ENCODE data around the gene KMT2B. TPM values are rescaled to one million over a fixed set of nuclear protein-coding genes. Genes with fewer than 3 reads are reported as not detected.
A peak's percentile ranks its signal among the peaks of the same experiment; 100 is the strongest.

KMT2B gene
- total RNA-seq, 1 experiment from 2014 or later: 21.4 TPM

DNA sequence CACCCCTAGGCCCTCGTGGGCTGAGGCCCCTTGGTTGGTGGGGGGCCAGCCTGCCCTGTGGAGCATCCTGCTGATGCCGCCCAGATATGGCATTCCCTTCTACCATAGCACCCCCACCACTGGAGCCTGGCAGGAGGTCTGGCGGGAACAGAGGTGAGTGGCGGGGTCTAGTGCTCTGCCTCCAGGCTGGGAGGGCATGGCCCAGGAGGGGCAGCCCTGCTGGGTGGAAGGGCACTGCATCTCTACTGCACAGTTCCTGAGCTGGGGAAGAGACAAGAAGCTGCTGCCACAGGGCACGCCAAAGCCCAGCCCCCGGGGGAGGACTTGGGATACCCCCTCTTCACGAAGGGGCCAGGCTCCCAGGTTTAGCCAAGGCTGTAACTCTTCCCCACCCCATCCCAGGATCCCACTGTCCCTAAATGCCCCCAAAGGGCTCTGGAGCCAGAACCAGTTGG is 2.4 kb upstream of the KMT2B start:
- H3K4me3 ChIP-seq (ENCODE audit: low read length): peak overlapping the region; percentile 88; the same call in 1 of the 2 replicates
- H3K9me3 ChIP-seq (ENCODE audit: low read length): no peaks in the 10 kb centered on the region
- H3K36me3 ChIP-seq (ENCODE audit: insufficient read depth, low read length): peaks cover 8% of the 10 kb centered on the region
- peaks cover 32% of the 10 kb centered on the region for H3K4me1 ChIP-seq (ENCODE audit: low read length)
- no peak overlapping the region for H3K27ac ChIP-seq (ENCODE audit: low read length)
- peaks cover 26% of the 10 kb centered on the region; the same call in 1 of the 2 replicates for H4K20me1 ChIP-seq (ENCODE audit: insufficient read depth, low read depth, low read length)
- H3K27me3 ChIP-seq (ENCODE audit: low read length): no peaks in the 10 kb centered on the region
- no peak overlapping the region for H2AFZ ChIP-seq (ENCODE audit: low read length)
- peaks cover 22% of the 10 kb centered on the region for H3K79me2 ChIP-seq (ENCODE audit: low read length)
- H3K4me2 ChIP-seq (ENCODE audit: low read depth, low read length, poor library complexity, severe bottlenecking): peak overlapping the region; percentile 85
- H3K9me2 ChIP-seq (replicated peaks; ENCODE audit: insufficient read depth, low read length): no peaks in the 10 kb centered on the region
- H3K9ac ChIP-seq (ENCODE audit: low read length): peak overlapping the region; percentile 87
- DNase-seq: no peak

DNA sequence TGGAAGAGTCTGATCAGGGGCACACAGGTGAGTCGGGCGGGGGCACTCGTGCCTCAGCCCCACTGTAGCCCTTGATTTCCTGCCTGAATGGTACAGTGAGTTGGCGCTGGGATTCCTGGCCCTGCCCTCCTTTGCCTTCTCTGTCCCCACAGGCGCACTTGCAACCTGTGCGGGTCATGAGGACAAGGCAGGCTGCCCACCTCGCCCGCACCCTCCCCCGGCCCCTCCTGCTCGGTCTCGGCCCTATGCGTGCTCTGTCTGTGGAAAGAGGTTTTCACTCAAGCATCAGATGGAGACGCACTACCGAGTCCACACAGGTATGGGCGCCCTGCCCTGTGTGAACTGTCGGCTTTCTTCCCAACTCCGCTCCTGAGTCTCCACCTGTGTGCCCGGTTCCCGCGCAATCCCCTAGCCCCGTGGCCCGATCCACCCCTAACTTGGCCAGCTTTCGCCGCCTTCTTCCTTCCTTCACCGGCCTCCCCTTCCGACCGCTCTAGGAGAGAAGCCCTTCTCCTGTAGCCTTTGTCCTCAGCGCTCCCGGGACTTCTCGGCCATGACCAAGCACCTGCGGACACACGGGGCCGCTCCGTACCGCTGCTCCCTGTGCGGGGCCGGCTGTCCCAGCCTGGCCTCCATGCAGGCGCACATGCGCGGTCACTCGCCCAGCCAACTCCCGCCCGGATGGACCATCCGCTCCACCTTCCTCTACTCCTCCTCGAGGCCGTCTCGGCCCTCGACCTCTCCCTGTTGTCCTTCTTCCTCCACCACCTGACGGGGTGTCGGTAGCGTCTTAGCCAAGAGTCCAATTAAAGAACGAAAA is 1.6 kb upstream of the KMT2B start:
- Histone ChIP-seq H3K79me2 (ENCODE audit: low read length) (peaks cover 22% of the 10 kb centered on the region), H3K4me3 (ENCODE audit: low read length) (peak overlapping the region; percentile 88), H3K9ac (ENCODE audit: low read length) (peak overlapping the region; percentile 87), H3K9me2 (replicated peaks; ENCODE audit: insufficient read depth, low read length) (no peaks in the 10 kb centered on the region), H2AFZ (ENCODE audit: low read length) (peak overlapping the region; percentile 75), H3K9me3 (ENCODE audit: low read length) (no peaks in the 10 kb centered on the region), H3K4me1 (ENCODE audit: low read length) (peaks cover 28% of the 10 kb centered on the region), H3K27ac (ENCODE audit: low read length) (peak overlapping the region; percentile 47), H4K20me1 (ENCODE audit: insufficient read depth, low read depth, low read length) (peaks cover 26% of the 10 kb centered on the region; the same call in 1 of the 2 replicates), H3K27me3 (ENCODE audit: low read length) (no peaks in the 10 kb centered on the region), H3K4me2 (ENCODE audit: low read depth, low read length, poor library complexity, severe bottlenecking) (peak overlapping the region; percentile 85), H3K36me3 (ENCODE audit: insufficient read depth, low read length) (peaks cover 8% of the 10 kb centered on the region)
- DNase-seq: peak; percentile 54

- Histone ChIP-seq H3K79me2 (ENCODE audit: low read length) (peaks cover 22% of the 10 kb centered on the region), H3K36me3 (ENCODE audit: insufficient read depth, low read length) (peaks cover 11% of the 10 kb centered on the region), H3K4me2 (ENCODE audit: low read depth, low read length, poor library complexity, severe bottlenecking) (peak overlapping the region; percentile 85), H3K9ac (ENCODE audit: low read length) (peak overlapping the region; percentile 87), H3K4me1 (ENCODE audit: low read length) (peaks cover 24% of the 10 kb centered on the region), H4K20me1 (ENCODE audit: insufficient read depth, low read depth, low read length) (peaks cover 26% of the 10 kb centered on the region; the same call in 1 of the 2 replicates), H3K27ac (ENCODE audit: low read length) (peak overlapping the region; percentile 47), H2AFZ (ENCODE audit: low read length) (peak overlapping the region; percentile 75), H3K27me3 (ENCODE audit: low read length) (no peaks in the 10 kb centered on the region), H3K9me3 (ENCODE audit: low read length) (no peaks in the 10 kb centered on the region), H3K9me2 (replicated peaks; ENCODE audit: insufficient read depth, low read length) (no peaks in the 10 kb centered on the region), H3K4me3 (ENCODE audit: low read length) (peak overlapping the region; percentile 88)
- DNase-seq: peak; percentile 98
These were observed 770 bp upstream of the KMT2B start for GRCh38 chr19:35716801-35717664.

DNA sequence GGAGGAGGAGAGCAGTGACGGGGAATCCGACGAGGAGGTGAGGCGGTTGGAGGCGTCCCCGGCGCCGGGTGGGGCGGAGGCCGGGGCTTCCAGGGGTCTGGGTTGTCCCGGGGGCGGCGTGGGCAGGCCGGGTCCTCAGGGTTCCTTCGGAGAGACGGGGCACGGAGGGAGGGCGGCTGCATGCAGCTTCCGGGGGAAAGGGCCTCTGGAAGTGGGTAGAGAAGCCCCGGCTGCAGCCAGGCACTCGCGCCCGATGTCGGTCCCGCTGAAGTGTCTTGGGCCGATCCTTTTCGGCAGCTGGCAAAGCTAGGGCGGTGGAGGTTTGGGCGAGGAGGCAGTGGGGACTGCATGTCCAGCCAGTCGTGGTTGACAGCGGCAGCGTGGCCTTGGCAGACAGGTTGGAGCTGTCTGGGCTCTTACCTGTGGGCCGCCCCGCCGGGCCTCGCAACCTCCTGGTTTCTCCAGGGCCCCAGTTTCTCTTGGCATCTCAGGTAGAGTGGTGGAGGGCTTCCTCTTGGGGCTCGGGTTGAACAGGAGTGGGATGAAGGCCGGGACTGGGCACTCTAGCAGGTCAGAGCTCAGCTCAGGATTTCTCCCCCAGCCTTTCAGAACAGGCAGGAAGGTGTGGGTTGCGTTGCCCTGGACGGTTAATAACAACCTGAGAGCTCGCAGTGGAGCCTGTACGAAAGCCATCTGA is 690 bp downstream of the KMT2B start:
- H3K9ac ChIP-seq (ENCODE audit: low read length): peak overlapping the region; percentile 97
- no peak overlapping the region for H2AFZ ChIP-seq (ENCODE audit: low read length)
- no peaks in the 10 kb centered on the region for H3K9me3 ChIP-seq (ENCODE audit: low read length)
- no peaks in the 10 kb centered on the region for H3K27me3 ChIP-seq (ENCODE audit: low read length)
- peak overlapping the region; percentile 79 for H3K4me2 ChIP-seq (ENCODE audit: low read depth, low read length, poor library complexity, severe bottlenecking)
- H3K4me3 ChIP-seq (ENCODE audit: low read length): peak overlapping the region; percentile 81
- peak; percentile 78 for DNase-seq
- no peaks in the 10 kb centered on the region for H3K9me2 ChIP-seq (replicated peaks; ENCODE audit: insufficient read depth, low read length)
- H3K36me3 ChIP-seq (ENCODE audit: insufficient read depth, low read length): peaks cover 11% of the 10 kb centered on the region
- peaks cover 22% of the 10 kb centered on the region for H3K79me2 ChIP-seq (ENCODE audit: low read length)
- H4K20me1 ChIP-seq (ENCODE audit: insufficient read depth, low read depth, low read length): peaks cover 21% of the 10 kb centered on the region; the same call in 1 of the 2 replicates
- H3K4me1 ChIP-seq (ENCODE audit: low read length): peaks cover 24% of the 10 kb centered on the region
- H3K27ac ChIP-seq (ENCODE audit: low read length): peak overlapping the region; percentile 60

DNA sequence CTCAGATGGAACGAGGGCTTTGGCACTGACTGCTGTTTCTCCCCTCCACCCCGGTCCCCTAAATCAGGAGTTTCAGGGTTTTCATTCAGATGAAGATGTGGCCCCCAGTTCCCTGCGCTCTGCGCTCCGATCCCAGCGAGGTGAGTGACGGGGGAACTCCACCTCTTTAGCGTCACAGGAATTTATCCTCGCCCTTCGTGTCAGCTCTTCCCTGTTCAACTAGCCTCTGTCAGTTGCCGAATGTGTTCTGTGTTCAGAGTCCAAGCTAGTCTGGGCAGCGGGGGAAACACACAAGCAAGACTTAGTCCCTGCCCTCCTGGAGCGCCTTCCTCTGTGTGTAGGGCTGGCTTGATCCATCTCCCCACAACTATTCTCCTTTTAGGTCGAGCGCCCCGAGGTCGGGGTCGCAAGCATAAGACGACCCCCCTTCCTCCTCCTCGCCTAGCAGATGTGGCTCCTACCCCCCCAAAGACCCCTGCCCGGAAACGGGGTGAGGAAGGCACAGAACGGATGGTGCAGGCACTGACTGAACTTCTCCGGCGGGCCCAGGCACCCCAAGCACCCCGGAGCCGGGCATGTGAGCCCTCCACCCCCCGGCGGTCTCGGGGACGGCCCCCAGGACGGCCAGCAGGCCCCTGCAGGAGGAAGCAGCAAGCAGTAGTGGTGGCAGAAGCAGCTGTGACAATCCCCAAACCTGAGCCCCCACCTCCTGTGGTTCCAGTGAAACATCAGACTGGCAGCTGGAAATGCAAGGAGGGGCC is 1.8 kb downstream of the KMT2B start:
- H3K9me2 ChIP-seq (replicated peaks; ENCODE audit: insufficient read depth, low read length): no peaks in the 10 kb centered on the region
- no peaks in the 10 kb centered on the region for H3K9me3 ChIP-seq (ENCODE audit: low read length)
- peaks cover 11% of the 10 kb centered on the region for H3K36me3 ChIP-seq (ENCODE audit: insufficient read depth, low read length)
- no peak for DNase-seq
- no peaks in the 10 kb centered on the region for H3K27me3 ChIP-seq (ENCODE audit: low read length)
- H3K79me2 ChIP-seq (ENCODE audit: low read length): peaks cover 22% of the 10 kb centered on the region
- H3K4me3 ChIP-seq (ENCODE audit: low read length): peak overlapping the region; percentile 81
- H3K27ac ChIP-seq (ENCODE audit: low read length): no peak overlapping the region
- H3K4me1 ChIP-seq (ENCODE audit: low read length): peaks cover 24% of the 10 kb centered on the region
- peak overlapping the region; percentile 97 for H3K9ac ChIP-seq (ENCODE audit: low read length)
- no peak overlapping the region for H2AFZ ChIP-seq (ENCODE audit: low read length)
- H4K20me1 ChIP-seq (ENCODE audit: insufficient read depth, low read depth, low read length): peaks cover 24% of the 10 kb centered on the region; the same call in 1 of the 2 replicates
- H3K4me2 ChIP-seq (ENCODE audit: low read depth, low read length, poor library complexity, severe bottlenecking): peak overlapping the region; percentile 79

- Histone ChIP-seq H3K9ac (ENCODE audit: low read length) (no peak overlapping the region), H3K79me2 (ENCODE audit: low read length) (peaks cover 22% of the 10 kb centered on the region), H3K27me3 (ENCODE audit: low read length) (no peaks in the 10 kb centered on the region), H3K36me3 (ENCODE audit: insufficient read depth, low read length) (peaks cover 11% of the 10 kb centered on the region), H3K4me3 (ENCODE audit: low read length) (no peak overlapping the region), H3K4me1 (ENCODE audit: low read length) (peaks cover 24% of the 10 kb centered on the region), H3K9me3 (ENCODE audit: low read length) (no peaks in the 10 kb centered on the region), H3K4me2 (ENCODE audit: low read depth, low read length, poor library complexity, severe bottlenecking) (no peak overlapping the region), H4K20me1 (ENCODE audit: insufficient read depth, low read depth, low read length) (peaks cover 25% of the 10 kb centered on the region; the same call in 1 of the 2 replicates), H3K27ac (ENCODE audit: low read length) (no peak overlapping the region), H3K9me2 (replicated peaks; ENCODE audit: insufficient read depth, low read length) (no peaks in the 10 kb centered on the region), H2AFZ (ENCODE audit: low read length) (no peak overlapping the region)
- DNase-seq: no peak
These were observed 2.3 kb downstream of the KMT2B start for GRCh38 chr19:35720163-35720524.

DNA sequence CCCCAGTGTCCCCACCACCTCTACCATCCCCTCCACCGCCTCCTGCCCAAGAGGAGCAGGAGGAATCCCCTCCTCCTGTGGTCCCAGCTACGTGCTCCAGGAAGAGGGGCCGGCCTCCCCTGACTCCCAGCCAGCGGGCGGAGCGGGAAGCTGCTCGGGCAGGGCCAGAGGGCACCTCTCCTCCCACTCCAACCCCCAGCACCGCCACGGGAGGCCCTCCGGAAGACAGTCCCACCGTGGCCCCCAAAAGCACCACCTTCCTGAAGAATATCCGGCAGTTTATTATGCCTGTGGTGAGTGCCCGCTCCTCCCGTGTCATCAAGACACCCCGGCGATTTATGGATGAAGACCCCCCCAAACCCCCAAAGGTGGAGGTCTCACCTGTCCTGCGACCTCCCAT is 2.8 kb downstream of the KMT2B start:
- Histone ChIP-seq H3K4me1 (ENCODE audit: low read length) (peaks cover 19% of the 10 kb centered on the region), H3K9me2 (replicated peaks; ENCODE audit: insufficient read depth, low read length) (no peaks in the 10 kb centered on the region), H3K36me3 (ENCODE audit: insufficient read depth, low read length) (peaks cover 11% of the 10 kb centered on the region), H3K4me2 (ENCODE audit: low read depth, low read length, poor library complexity, severe bottlenecking) (no peak overlapping the region), H3K4me3 (ENCODE audit: low read length) (no peak overlapping the region), H3K9ac (ENCODE audit: low read length) (no peak overlapping the region), H3K79me2 (ENCODE audit: low read length) (peaks cover 22% of the 10 kb centered on the region), H4K20me1 (ENCODE audit: insufficient read depth, low read depth, low read length) (peaks cover 22% of the 10 kb centered on the region; the same call in 1 of the 2 replicates), H3K27ac (ENCODE audit: low read length) (no peak overlapping the region), H3K9me3 (ENCODE audit: low read length) (no peaks in the 10 kb centered on the region), H3K27me3 (ENCODE audit: low read length) (no peaks in the 10 kb centered on the region), H2AFZ (ENCODE audit: low read length) (no peak overlapping the region)
- DNase-seq: no peak
